SJCRH30 (cell line): ENCODE results near the gene USH2A. TPM values are rescaled to one million over a fixed set of nuclear protein-coding genes. Genes with fewer than 3 reads are reported as not detected.

Source experiments
- DNase-seq, 2 experiments: peaks; one replicate each; pipeline ENCODE4 v3.0.0-alpha.2; 2015 to 2020
- H3K27ac ChIP-seq: fragments of 250-450 bp; sonication (Bioruptor Pico); 2 replicates; pipeline ENCODE4 v1.5.1; 2020; ENCODE audit warnings: mild to moderate bottlenecking, moderate library complexity
- H3K27me3 ChIP-seq: fragments of 250-450 bp; sonication (Bioruptor Pico); 2 replicates; pipeline ENCODE4 v1.5.1; 2020; ENCODE audit warnings: mild to moderate bottlenecking, moderate library complexity
- H3K36me3 ChIP-seq: fragments of 250-450 bp; sonication (Bioruptor Pico); 2 replicates; pipeline ENCODE4 v1.5.1; 2020; ENCODE audit warnings: mild to moderate bottlenecking, moderate library complexity
- H3K4me1 ChIP-seq: fragments of 250-450 bp; sonication (Bioruptor Pico); 2 replicates; pipeline ENCODE4 v1.5.1; 2020; ENCODE audit warnings: mild to moderate bottlenecking, moderate library complexity
- H3K4me3 ChIP-seq: fragments of 250-450 bp; sonication (Bioruptor Pico); 2 replicates; pipeline ENCODE4 v1.5.1; 2020; ENCODE audit warnings: mild to moderate bottlenecking, moderate library complexity
- H3K9me3 ChIP-seq: fragments of 250-450 bp; sonication (Bioruptor Pico); replicated peaks from 2 replicates; pipeline ENCODE4 v1.5.1; 2020; ENCODE audit warnings: mild to moderate bottlenecking, moderate library complexity
- total RNA-seq: library from RNA; depleted of rRNA; stranded (reverse); fragments of >200 nt; shearing (Covaris generic); gene quantifications from 2 replicates; pipeline ENCODE4 v1.2.3, GENCODE V29; 2014

USH2A gene
- total RNA-seq, 1 experiment from 2014 or later = 0.02 TPM

DNA sequence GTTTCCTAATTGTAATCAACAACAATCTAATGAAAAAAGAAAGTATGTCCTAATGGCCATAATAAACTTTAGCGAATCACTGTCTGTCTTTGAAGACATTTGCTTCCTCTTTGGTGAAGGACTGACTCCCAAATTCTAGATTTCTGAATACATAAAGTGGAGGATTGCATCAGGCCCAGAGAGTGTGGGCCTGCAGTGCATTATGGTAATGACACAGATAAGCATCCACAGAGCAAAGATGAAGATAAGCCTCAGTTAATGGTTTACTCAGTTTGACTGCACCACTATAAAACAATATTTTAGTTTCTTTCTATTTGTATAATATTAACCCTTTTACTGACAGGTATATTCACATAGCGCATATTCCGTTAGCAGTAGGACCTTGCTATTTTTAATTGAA, 490.7 kb downstream of the USH2A start:
- Histone ChIP-seq H3K36me3 (no peaks in the 10 kb centered on the region), H3K4me3 (no peak overlapping the region), H3K27ac (no peak overlapping the region), H3K9me3 (no peaks in the 10 kb centered on the region), H3K4me1 (no peaks in the 10 kb centered on the region), H3K27me3 (no peaks in the 10 kb centered on the region)
- no peak for DNase-seq

DNA sequence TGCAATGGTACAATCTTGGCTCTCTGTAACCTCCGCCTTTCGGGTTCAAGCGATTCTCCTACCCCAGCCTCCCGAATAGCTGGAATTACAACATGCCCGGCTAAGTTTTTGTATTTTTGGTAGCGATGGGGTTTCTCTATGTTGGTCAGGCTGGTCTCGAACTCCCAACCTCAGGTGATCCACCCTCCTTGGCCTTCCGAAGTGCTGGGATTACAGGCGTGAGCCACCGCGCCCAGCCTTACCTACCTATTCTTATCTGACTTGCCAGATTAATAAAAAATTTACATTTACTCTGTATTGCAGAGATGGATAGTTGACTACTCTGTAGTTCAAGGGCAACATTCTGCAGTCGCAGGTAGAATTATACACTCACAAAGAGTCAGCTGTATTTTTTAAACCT, 496.6 kb downstream of the USH2A start:
- DNase-seq = no peak
- no peaks in the 10 kb centered on the region for H3K4me1 ChIP-seq
- H3K9me3 ChIP-seq = no peaks in the 10 kb centered on the region
- H3K4me3 ChIP-seq = no peak overlapping the region
- no peaks in the 10 kb centered on the region for H3K27me3 ChIP-seq
- no peak overlapping the region for H3K27ac ChIP-seq
- no peaks in the 10 kb centered on the region for H3K36me3 ChIP-seq

DNA sequence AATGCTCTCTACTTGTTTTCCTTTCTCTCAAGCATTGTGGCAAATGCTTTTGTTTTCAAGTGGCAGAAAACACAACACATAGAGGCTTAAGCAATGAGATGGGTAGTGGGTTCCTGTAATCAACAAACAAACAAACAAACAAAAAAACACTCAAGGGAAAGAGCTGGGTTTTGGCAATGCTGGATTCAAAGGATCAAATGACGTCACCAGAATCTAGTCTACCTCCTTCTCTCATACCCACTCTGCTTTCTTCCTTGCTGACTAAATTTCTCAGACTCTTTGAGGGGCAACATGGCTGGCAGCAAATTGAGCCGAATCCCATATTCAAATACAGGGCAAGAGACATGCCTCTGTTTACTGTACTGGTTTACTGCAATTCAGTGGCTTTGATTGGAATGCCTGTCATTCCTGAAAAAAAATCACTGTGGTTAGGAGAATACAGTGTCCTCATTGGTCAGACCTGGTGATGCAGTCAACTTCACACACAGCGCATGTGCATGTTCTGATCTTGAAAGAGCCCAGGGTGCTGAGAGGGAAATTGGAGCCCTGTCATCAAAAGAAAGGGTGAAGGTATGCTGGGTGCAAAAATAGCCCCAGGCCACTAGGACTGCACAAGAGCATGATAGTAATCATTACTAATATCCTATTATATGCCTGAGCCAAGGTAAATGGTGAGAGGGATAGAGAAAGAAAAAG, 500.0 kb downstream of the USH2A start:
- Histone ChIP-seq H3K36me3 (no peaks in the 10 kb centered on the region), H3K9me3 (no peaks in the 10 kb centered on the region), H3K27me3 (no peaks in the 10 kb centered on the region), H3K4me3 (no peak overlapping the region), H3K27ac (no peak overlapping the region), H3K4me1 (no peaks in the 10 kb centered on the region)
- DNase-seq = no peak

DNA sequence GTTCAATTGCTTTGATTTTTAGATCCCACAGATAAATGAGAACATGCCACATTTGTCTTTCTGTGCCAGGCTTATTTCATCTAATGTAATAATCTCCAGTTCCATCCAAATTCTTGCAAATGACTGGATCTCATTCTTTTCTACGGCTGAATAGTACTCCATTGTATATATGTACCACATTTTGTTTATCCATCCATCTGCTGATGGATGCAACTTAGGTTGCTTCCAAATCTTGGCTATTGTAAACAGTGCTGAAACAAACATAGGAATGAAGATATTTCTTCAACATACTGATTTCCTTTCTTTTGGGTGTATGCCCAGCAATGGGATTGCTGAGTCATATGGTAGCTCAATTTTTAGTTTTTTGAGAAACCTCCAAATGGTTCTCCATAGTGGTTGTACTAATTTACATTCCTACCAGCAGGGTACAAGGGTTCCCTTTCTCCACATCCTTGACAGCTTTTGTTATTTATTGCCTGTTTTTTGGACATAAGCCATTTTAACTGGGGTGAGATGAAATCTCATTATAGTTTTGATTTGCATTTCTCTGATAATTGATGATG, 511.8 kb downstream of the USH2A start:
- no peak for DNase-seq
- H3K27me3 ChIP-seq = no peaks in the 10 kb centered on the region
- H3K36me3 ChIP-seq = no peaks in the 10 kb centered on the region
- H3K4me3 ChIP-seq = no peak overlapping the region
- no peaks in the 10 kb centered on the region for H3K4me1 ChIP-seq
- H3K27ac ChIP-seq = no peak overlapping the region
- no peaks in the 10 kb centered on the region for H3K9me3 ChIP-seq

DNA sequence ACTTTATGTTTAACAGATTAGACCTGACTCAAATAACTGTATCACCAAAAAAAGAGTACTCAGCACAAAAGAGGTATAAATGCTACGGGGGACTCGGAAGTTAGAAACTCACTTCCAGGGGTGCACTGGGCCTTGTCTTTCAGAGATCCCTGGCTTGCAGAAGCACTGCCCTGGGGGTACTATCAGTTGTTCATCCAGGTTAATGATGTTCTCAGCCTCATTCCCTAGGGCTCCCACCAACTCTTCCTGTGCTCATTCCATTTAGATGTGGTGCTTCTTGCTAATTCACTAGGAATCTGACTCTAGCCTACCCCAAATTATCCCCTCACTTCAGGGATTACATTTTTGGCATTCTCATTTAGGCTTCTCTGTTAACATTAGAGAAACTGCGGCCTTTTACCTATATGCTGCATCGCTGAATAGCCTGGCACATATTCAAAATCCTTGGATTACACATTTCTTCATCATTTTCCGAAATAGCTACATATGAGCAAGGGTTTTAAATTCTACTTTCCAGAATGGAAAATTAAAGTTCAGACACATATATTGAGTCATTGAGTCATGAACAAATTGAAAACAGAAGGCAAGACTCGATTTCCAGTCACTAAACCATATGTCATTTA, 517.6 kb downstream of the USH2A start:
- H3K4me3 ChIP-seq = no peak overlapping the region
- H3K27me3 ChIP-seq = peaks cover 6% of the 10 kb centered on the region; the same call in 1 of the 2 replicates
- no peaks in the 10 kb centered on the region for H3K36me3 ChIP-seq
- H3K4me1 ChIP-seq = no peaks in the 10 kb centered on the region
- H3K27ac ChIP-seq = no peak overlapping the region
- no peak for DNase-seq
- H3K9me3 ChIP-seq = no peaks in the 10 kb centered on the region

DNA sequence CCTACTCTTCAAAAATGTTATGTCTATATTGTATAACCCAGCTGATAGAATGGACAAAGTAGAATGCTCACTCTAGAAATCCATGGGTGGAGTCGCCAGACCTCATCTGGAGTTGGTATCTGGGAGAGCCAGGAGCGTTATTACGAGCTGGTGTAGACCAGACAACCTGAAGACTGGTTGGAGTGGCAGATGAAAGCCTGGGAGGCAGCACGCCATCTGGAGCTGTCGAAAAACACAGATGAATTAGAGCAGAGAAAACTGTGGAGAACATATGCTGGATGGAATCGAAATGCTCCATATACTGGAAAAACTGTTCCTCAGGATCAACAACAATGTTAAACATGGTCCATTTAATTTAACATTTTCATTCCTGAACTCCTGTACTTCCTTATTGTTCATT, 522.6 kb downstream of the USH2A start:
- H3K36me3 ChIP-seq = no peaks in the 10 kb centered on the region
- DNase-seq = no peak
- no peaks in the 10 kb centered on the region for H3K9me3 ChIP-seq
- peaks cover 6% of the 10 kb centered on the region; the same call in 1 of the 2 replicates for H3K27me3 ChIP-seq
- no peak overlapping the region for H3K4me3 ChIP-seq
- H3K4me1 ChIP-seq = no peaks in the 10 kb centered on the region
- no peak overlapping the region for H3K27ac ChIP-seq

DNA sequence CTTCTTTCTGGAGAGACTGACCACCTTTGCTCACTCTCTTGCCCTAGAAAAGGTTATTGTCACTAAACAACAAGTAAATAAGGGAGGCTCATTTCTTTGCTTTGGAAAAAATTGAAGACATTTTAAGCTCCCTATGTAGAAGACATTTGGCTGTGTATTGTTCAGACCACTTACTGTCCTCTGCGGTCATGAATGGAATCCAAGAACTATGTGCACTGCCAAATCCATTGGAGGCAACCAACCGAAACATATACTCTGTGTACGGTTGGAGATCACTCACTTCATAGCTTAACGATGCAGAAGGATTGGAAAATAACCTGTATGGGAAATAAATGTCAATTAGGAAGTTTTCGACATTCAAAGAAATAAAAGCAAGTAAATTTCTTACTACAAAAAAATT, 523.3 kb downstream of the USH2A start:
- no peaks in the 10 kb centered on the region for H3K36me3 ChIP-seq
- H3K27me3 ChIP-seq = peaks cover 6% of the 10 kb centered on the region; the same call in 1 of the 2 replicates
- H3K9me3 ChIP-seq = no peaks in the 10 kb centered on the region
- no peak overlapping the region for H3K27ac ChIP-seq
- DNase-seq = no peak
- H3K4me1 ChIP-seq = no peaks in the 10 kb centered on the region
- no peak overlapping the region for H3K4me3 ChIP-seq

DNA sequence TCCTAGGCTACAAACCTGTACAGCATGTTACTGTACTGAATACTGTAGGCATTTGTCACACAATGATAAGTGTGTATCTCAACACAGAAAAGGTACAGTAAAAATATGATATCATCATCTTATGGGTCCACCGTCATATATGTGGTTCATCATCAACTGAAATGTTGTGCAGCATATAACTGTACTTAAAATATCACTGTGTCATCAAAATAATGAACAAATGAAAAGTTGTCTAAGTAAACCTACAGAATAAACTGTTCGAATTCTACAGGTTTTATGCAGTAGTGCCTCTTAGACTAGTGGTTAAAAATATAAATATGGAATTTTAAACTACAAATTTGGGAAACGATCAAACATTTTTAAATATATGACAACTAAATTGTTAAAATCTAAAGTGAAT, 527.4 kb downstream of the USH2A start:
- H3K36me3 ChIP-seq = no peaks in the 10 kb centered on the region
- no peak overlapping the region for H3K27ac ChIP-seq
- H3K27me3 ChIP-seq = no peaks in the 10 kb centered on the region
- no peaks in the 10 kb centered on the region for H3K9me3 ChIP-seq
- H3K4me3 ChIP-seq = no peak overlapping the region
- DNase-seq = no peak
- H3K4me1 ChIP-seq = no peaks in the 10 kb centered on the region

DNA sequence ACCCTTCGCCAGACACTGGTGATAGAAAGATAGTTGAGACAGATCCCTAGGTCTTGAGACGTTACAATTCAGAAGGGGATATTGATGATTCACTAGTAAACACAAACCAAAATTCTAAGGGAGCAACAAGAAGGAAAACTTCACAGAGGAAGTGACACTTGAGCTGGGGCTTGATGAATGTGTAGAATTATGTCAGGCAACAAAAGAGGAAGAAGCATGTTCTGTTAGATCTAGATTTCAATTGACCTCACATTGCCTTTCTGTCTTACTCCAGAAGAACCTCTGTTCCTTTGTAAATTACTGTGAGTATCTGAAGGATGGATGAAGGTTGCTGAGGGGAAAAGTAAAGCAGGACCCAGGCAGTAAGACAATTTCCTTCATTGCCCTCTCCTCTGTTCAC, 528.0 kb downstream of the USH2A start:
- H3K9me3 ChIP-seq = no peaks in the 10 kb centered on the region
- DNase-seq = no peak
- no peaks in the 10 kb centered on the region for H3K27me3 ChIP-seq
- no peaks in the 10 kb centered on the region for H3K4me1 ChIP-seq
- no peak overlapping the region for H3K4me3 ChIP-seq
- H3K36me3 ChIP-seq = no peaks in the 10 kb centered on the region
- no peak overlapping the region for H3K27ac ChIP-seq

DNA sequence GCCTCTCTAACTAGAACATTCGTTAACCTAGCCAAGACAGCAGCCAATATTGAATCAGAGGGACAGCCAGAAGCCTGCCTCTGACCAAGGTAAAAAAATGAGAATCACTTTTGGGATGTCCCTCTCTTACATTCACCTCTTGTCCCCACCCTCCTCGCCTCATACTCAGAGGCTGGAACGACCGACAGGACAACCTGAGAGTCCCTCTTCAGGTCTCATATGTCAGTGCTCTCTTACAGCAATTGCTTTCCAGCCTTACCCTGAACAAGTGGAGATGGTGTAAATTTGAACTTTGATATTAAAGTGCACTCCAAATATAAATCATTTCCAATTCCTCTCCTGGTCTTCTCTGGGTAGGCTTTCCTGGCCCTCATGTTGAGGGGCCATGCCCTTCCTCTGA, 528.6 kb downstream of the USH2A start:
- Histone ChIP-seq H3K27me3 (no peaks in the 10 kb centered on the region), H3K36me3 (no peaks in the 10 kb centered on the region), H3K27ac (no peak overlapping the region), H3K4me3 (no peak overlapping the region), H3K4me1 (no peaks in the 10 kb centered on the region), H3K9me3 (no peaks in the 10 kb centered on the region)
- no peak for DNase-seq

DNA sequence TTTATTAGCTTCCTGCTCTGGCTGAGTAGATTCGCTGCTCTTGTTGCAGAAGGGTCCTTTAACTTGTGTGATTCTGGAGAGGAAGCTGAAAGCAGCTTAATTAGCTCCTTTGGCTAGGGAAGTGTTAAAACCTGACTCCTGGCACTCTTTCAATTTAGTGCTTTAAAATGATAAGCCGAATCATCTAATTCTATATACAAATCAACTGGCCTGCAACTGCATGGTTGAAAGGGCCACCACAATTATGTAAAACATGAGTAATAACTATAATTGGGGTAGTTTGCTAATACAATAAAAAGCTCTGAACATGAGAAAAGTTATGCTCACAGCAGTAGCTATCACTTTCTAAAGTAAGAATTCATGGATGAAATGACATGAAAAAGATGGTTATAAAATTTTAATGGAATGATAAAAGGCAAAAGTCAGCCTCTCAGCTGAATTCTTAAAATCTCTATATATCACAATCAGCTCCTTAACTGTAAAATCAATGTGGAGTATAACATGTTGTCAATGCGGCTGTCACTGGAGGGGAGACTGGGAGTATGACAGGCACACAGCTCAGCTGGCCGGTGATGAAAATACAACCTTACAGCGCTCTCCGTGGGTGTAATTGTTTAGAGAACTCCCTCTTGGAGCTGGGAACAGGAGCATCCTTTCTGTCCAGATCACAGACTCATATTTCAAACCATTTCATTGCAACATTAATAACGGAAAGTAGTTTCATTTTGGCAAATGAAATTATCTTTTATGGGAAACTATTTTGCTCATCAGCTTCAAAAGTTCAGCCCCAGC, 531.8 kb downstream of the USH2A start:
- Histone ChIP-seq H3K36me3 (no peaks in the 10 kb centered on the region), H3K27ac (no peak overlapping the region), H3K4me1 (no peaks in the 10 kb centered on the region), H3K27me3 (no peaks in the 10 kb centered on the region), H3K9me3 (no peaks in the 10 kb centered on the region), H3K4me3 (no peak overlapping the region)
- DNase-seq = no peak

DNA sequence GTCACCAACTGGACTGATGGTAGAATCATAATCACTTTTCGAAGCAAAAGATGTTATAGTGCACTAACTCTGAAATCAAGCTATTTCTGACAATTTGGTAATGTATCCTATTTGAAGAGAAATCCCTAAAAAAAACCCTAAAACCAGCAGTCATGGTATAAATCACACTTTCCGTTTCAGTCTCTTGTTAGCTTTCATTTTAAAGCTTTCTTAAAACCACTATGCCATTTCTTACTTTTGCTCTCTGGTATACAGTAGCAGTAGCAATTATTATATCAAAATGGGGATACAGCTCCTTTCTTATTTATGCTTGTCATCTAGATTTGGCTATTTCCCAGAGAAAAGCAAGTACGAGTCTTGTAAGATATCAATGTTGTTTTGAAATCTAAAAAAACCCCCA, 532.8 kb downstream of the USH2A start:
- H3K4me3 ChIP-seq = no peak overlapping the region
- no peaks in the 10 kb centered on the region for H3K36me3 ChIP-seq
- no peak overlapping the region for H3K27ac ChIP-seq
- H3K4me1 ChIP-seq = no peaks in the 10 kb centered on the region
- H3K27me3 ChIP-seq = no peaks in the 10 kb centered on the region
- no peaks in the 10 kb centered on the region for H3K9me3 ChIP-seq
- DNase-seq = no peak

DNA sequence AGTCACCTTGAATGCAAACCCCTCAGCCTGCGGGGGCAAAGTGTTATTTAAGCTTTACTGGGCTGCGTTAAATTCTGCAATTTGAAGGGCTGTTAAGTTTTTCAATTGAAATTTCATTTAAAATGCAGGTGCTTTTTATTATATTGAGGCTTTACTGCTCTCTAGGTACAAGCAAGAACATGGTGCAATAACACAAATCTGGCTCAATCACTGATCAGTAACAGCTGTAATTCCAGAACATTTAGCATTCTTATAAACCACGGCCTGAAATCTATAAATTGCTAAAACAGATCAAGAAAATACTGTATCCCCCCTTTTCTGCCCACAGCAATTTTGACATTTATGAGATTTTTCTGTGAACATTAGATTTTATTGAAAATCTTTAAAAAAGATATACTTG, 533.4 kb downstream of the USH2A start:
- Histone ChIP-seq H3K4me1 (no peaks in the 10 kb centered on the region), H3K27ac (no peak overlapping the region), H3K36me3 (no peaks in the 10 kb centered on the region), H3K4me3 (no peak overlapping the region), H3K27me3 (no peaks in the 10 kb centered on the region), H3K9me3 (no peaks in the 10 kb centered on the region)
- no peak for DNase-seq

DNA sequence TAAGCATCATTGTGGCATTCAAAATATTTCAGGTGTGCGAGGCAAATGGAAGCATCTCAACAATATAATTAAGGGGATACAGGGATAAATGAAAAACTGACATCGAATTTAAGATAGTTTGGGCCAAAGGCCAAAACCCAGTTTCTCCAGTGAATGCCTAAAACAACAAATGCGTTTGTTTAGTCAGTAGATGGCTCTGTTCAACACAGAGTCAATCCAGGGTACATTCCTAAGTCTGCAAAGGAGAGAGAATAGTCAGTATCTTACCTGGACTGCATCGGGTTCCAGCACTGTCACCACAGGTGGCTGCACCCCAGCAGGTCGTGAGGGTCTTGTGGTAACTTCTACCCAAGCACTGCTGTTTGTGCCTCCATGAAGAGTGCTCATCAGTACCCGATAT, 535.1 kb downstream of the USH2A start:
- no peaks in the 10 kb centered on the region for H3K9me3 ChIP-seq
- H3K4me1 ChIP-seq = no peaks in the 10 kb centered on the region
- H3K36me3 ChIP-seq = no peaks in the 10 kb centered on the region
- no peak overlapping the region for H3K27ac ChIP-seq
- peak in 1 of 2 experiments; percentile 8 for DNase-seq
- H3K27me3 ChIP-seq = no peaks in the 10 kb centered on the region
- no peak overlapping the region for H3K4me3 ChIP-seq

DNA sequence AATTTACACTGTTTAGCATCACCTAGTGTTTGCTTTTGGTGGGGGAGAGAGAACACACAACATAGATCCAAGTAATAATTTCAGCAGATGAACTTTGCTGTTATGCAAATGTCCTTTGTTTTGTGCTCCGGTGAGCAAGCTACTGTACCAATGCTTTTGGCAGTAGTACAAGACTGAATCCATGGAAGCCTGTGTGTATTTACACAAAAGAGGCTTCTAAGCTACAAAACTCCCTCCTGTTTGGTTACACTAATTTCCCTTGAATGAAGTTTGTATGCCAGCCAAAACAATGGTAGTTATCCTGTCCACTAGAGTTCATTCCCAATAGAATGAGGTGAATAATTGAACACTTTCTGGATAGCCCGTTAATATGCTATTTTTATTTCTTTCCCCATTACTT, 535.6 kb downstream of the USH2A start:
- Histone ChIP-seq H3K27me3 (no peaks in the 10 kb centered on the region), H3K36me3 (no peaks in the 10 kb centered on the region), H3K4me1 (no peaks in the 10 kb centered on the region), H3K9me3 (no peaks in the 10 kb centered on the region), H3K4me3 (no peak overlapping the region), H3K27ac (no peak overlapping the region)
- DNase-seq = no peak
